Dermis lymphatic vessel endothelial cell (primary cell): ENCODE data around the gene RIOK3. TPM values are rescaled to one million over a fixed set of nuclear protein-coding genes. Genes with fewer than 3 reads are reported as not detected.

Experiments
- total RNA-seq: library from RNA; depleted of rRNA; stranded (reverse); fragments of >200 nt; gene quantifications from 2 replicates; pipeline ENCODE4 v1.2.1, GENCODE V29; 2014

RIOK3 gene
- total RNA-seq, result 72.5 and 78.0 TPM in 2 replicates

GRCh38 chr18:23452728-23453679 is at the start of gene RIOK3:
Gene RIOK3, plus strand, starts transcription at chr18:23453287. Its CDS starts 153 bp downstream, at chr18:23453440.

GRCh38 chr18:23503038-23503962 is 50.2 kb downstream of the RIOK3 start, which contains the start of gene RMC1:
Gene RMC1, plus strand, starts transcription at chr18:23503511. Its CDS starts 108 bp downstream, at chr18:23503619.

Other genes starting within 250 kb of the RIOK3 start
- 21.1 and 29.8 TPM in 2 replicates for gene RMC1, start 50.2 kb downstream of the RIOK3 start, total RNA-seq
- gene NPC1, start 133.2 kb downstream of the RIOK3 start, total RNA-seq, result 19.2 and 25.5 TPM in 2 replicates
- 2.5 and 6.2 TPM in 2 replicates for gene ANKRD29, start 209.6 kb downstream of the RIOK3 start, total RNA-seq
- gene LAMA3, start 236.2 kb downstream of the RIOK3 start, total RNA-seq, result 4.8 and 13.4 TPM in 2 replicates